ENCODE results near the gene SLIT1. TPM values are rescaled to one million over a fixed set of nuclear protein-coding genes. Genes with fewer than 3 reads are reported as not detected.

Gene SLIT1
- total RNA-seq, 1 donor from 2014 or later, result 0.23 TPM

DNA sequence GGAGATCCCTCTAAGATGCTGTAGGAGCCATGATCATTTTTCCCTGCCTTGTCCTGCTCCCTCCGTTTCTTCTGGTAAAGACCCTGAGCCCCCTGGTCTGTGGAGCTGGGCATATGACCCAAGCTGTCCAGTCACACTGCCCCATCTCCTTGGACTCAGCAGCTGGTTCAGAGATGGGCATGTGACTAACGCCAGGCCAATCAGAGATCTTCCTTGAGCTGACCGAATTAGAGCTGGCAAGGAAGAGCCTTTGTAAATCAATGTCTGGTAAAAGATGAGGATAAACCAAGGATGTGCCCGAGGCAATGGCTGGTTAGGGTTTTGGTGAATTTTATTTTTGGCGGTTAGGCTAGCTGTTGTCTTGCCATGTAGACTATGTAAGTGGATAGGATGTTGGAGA is 180.4 kb downstream of the SLIT1 start:
- Histone ChIP-seq H3K4me2 (ENCODE audit: low read length) (no peak overlapping the region), H3K27ac (ENCODE audit: low read depth, low read length) (no peak overlapping the region), H3K9ac (ENCODE audit: low read length) (no peak overlapping the region), H3K79me2 (ENCODE audit: insufficient read depth, low read length) (no peaks in the 10 kb centered on the region), H3K36me3 (ENCODE audit: insufficient read depth, low read length) (no peaks in the 10 kb centered on the region), H3K27me3 (ENCODE audit: insufficient read depth, low read length) (peaks cover 3% of the 10 kb centered on the region), H3K4me3 (ENCODE audit: insufficient read depth, low read depth, low read length) (no peak overlapping the region), H3K4me1 (ENCODE audit: insufficient read depth, low read length) (no peaks in the 10 kb centered on the region), H3K9me3 (ENCODE audit: insufficient read depth, low read depth, low read length) (no peaks in the 10 kb centered on the region), H4K20me1 (ENCODE audit: insufficient read depth, low read length) (no peaks in the 10 kb centered on the region), H2AFZ (ENCODE audit: low read depth, low read length) (no peak overlapping the region)
- TF ChIP-seq EZH2 (IDR thresholded peaks at IDR 0.05; ENCODE audit: insufficient read depth, low read length), result no peak
- TF ChIP-seq, protein P1, sequence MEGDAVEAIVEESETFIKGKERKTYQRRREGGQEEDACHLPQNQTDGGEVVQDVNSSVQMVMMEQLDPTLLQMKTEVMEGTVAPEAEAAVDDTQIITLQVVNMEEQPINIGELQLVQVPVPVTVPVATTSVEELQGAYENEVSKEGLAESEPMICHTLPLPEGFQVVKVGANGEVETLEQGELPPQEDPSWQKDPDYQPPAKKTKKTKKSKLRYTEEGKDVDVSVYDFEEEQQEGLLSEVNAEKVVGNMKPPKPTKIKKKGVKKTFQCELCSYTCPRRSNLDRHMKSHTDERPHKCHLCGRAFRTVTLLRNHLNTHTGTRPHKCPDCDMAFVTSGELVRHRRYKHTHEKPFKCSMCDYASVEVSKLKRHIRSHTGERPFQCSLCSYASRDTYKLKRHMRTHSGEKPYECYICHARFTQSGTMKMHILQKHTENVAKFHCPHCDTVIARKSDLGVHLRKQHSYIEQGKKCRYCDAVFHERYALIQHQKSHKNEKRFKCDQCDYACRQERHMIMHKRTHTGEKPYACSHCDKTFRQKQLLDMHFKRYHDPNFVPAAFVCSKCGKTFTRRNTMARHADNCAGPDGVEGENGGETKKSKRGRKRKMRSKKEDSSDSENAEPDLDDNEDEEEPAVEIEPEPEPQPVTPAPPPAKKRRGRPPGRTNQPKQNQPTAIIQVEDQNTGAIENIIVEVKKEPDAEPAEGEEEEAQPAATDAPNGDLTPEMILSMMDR (IDR thresholded peaks at IDR 0.05; ENCODE audit: insufficient read depth, low read depth, low read length), result no peak
- no peak overlapping the region for H3K4me3 Mint-ChIP-seq (ENCODE audit: unreplicated experiment)
- no peaks in the 10 kb centered on the region for H3K4me1 Mint-ChIP-seq (ENCODE audit: low read depth, unreplicated experiment)
- peaks cover 14% of the 10 kb centered on the region for H3K9me3 Mint-ChIP-seq (ENCODE audit: unreplicated experiment)
- FAIRE-seq (no peak), DNase-seq (ENCODE audit: low read depth) (no peak)
- H3K36me3 Mint-ChIP-seq (ENCODE audit: low read depth, unreplicated experiment), result no peaks in the 10 kb centered on the region
- H3K27me3 Mint-ChIP-seq (ENCODE audit: low read depth, unreplicated experiment), result peaks cover 11% of the 10 kb centered on the region
- H3K27ac Mint-ChIP-seq (ENCODE audit: unreplicated experiment), result peak overlapping the region; percentile 34

DNA sequence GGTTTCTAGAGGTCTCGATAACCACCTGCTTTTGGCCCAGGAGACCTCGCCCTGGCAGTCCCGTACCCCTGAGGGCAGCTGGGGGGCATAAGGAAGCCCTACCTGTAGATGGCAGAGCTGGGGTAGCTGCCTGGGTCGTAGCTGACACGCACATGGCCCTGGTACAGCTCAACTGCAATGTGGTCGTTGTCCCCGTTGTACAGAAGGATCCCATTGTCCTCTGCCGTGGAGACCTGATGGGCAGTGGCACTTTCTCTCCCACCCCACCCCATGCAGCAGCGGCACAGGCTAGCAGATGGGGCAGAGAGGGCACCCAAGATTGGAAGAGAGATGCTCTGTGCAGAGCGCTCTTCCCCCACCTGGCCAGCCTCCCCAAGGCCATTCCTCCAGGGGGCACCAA is 181.2 kb downstream of the SLIT1 start:
- peaks cover 3% of the 10 kb centered on the region for H3K27me3 ChIP-seq (ENCODE audit: insufficient read depth, low read length)
- H3K79me2 ChIP-seq (ENCODE audit: insufficient read depth, low read length), result no peaks in the 10 kb centered on the region
- no peak overlapping the region for H3K4me2 ChIP-seq (ENCODE audit: low read length)
- H3K4me1 ChIP-seq (ENCODE audit: insufficient read depth, low read length), result no peaks in the 10 kb centered on the region
- TF ChIP-seq EZH2 (IDR thresholded peaks at IDR 0.05; ENCODE audit: insufficient read depth, low read length), result no peak
- TF ChIP-seq, protein P1 (IDR thresholded peaks at IDR 0.05; ENCODE audit: insufficient read depth, low read depth, low read length), result no peak
- H3K4me3 ChIP-seq (ENCODE audit: insufficient read depth, low read depth, low read length), result no peak overlapping the region
- H3K4me1 Mint-ChIP-seq (ENCODE audit: low read depth, unreplicated experiment), result no peaks in the 10 kb centered on the region
- no peak overlapping the region for H3K9ac ChIP-seq (ENCODE audit: low read length)
- H2AFZ ChIP-seq (ENCODE audit: low read depth, low read length), result no peak overlapping the region
- H3K9me3 Mint-ChIP-seq (ENCODE audit: unreplicated experiment), result peaks cover 14% of the 10 kb centered on the region
- no peaks in the 10 kb centered on the region for H4K20me1 ChIP-seq (ENCODE audit: insufficient read depth, low read length)
- peaks cover 11% of the 10 kb centered on the region for H3K27me3 Mint-ChIP-seq (ENCODE audit: low read depth, unreplicated experiment)
- no peak for DNase-seq (ENCODE audit: low read depth)
- no peaks in the 10 kb centered on the region for H3K36me3 ChIP-seq (ENCODE audit: insufficient read depth, low read length)
- FAIRE-seq, result no peak
- H3K9me3 ChIP-seq (ENCODE audit: insufficient read depth, low read depth, low read length), result no peaks in the 10 kb centered on the region
- H3K36me3 Mint-ChIP-seq (ENCODE audit: low read depth, unreplicated experiment), result no peaks in the 10 kb centered on the region
- no peak overlapping the region for H3K4me3 Mint-ChIP-seq (ENCODE audit: unreplicated experiment)
- H3K27ac ChIP-seq (ENCODE audit: low read depth, low read length), result no peak overlapping the region
- no peak overlapping the region for H3K27ac Mint-ChIP-seq (ENCODE audit: unreplicated experiment)

DNA sequence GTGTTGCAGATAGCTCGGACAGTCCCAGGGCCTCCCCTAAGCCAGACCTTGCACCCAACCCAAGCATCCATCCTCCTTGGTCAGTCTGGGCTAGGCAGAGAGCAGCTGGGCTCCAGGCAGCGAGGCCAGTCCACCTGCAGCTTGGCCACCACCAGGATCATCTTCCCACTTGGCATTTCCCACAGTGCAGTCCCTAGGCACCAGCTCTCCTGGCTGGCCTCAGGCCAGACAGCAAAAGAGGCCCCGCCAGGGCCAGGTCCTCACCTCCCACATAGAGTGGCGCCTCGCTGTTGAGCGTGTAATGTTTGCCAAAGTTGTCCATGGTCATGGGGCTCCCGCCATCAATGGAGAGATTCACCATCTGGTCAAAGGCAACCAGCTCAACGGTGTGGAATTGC is 182.0 kb downstream of the SLIT1 start:
- no peak for FAIRE-seq
- Mint-ChIP-seq H3K27ac (ENCODE audit: unreplicated experiment) (no peak overlapping the region), H3K9me3 (ENCODE audit: unreplicated experiment) (peaks cover 14% of the 10 kb centered on the region), H3K4me1 (ENCODE audit: low read depth, unreplicated experiment) (no peaks in the 10 kb centered on the region), H3K4me3 (ENCODE audit: unreplicated experiment) (no peak overlapping the region), H3K27me3 (ENCODE audit: low read depth, unreplicated experiment) (peaks cover 11% of the 10 kb centered on the region), H3K36me3 (ENCODE audit: low read depth, unreplicated experiment) (no peaks in the 10 kb centered on the region)
- Histone ChIP-seq H3K36me3 (ENCODE audit: insufficient read depth, low read length) (no peaks in the 10 kb centered on the region), H3K9me3 (ENCODE audit: insufficient read depth, low read depth, low read length) (no peaks in the 10 kb centered on the region), H3K4me2 (ENCODE audit: low read length) (no peak overlapping the region), H3K27ac (ENCODE audit: low read depth, low read length) (no peak overlapping the region), H2AFZ (ENCODE audit: low read depth, low read length) (no peak overlapping the region), H3K4me3 (ENCODE audit: insufficient read depth, low read depth, low read length) (no peak overlapping the region), H3K27me3 (ENCODE audit: insufficient read depth, low read length) (peaks cover 3% of the 10 kb centered on the region), H3K79me2 (ENCODE audit: insufficient read depth, low read length) (no peaks in the 10 kb centered on the region), H4K20me1 (ENCODE audit: insufficient read depth, low read length) (no peaks in the 10 kb centered on the region), H3K9ac (ENCODE audit: low read length) (no peak overlapping the region), H3K4me1 (ENCODE audit: insufficient read depth, low read length) (peaks cover 2% of the 10 kb centered on the region)
- TF ChIP-seq, protein P1 (IDR thresholded peaks at IDR 0.05; ENCODE audit: insufficient read depth, low read depth, low read length), result no peak
- TF ChIP-seq EZH2 (IDR thresholded peaks at IDR 0.05; ENCODE audit: insufficient read depth, low read length), result no peak
- DNase-seq (ENCODE audit: low read depth), result no peak
